ENCODE measurements around the gene DHX16.

The DHX16 gene

DNA sequence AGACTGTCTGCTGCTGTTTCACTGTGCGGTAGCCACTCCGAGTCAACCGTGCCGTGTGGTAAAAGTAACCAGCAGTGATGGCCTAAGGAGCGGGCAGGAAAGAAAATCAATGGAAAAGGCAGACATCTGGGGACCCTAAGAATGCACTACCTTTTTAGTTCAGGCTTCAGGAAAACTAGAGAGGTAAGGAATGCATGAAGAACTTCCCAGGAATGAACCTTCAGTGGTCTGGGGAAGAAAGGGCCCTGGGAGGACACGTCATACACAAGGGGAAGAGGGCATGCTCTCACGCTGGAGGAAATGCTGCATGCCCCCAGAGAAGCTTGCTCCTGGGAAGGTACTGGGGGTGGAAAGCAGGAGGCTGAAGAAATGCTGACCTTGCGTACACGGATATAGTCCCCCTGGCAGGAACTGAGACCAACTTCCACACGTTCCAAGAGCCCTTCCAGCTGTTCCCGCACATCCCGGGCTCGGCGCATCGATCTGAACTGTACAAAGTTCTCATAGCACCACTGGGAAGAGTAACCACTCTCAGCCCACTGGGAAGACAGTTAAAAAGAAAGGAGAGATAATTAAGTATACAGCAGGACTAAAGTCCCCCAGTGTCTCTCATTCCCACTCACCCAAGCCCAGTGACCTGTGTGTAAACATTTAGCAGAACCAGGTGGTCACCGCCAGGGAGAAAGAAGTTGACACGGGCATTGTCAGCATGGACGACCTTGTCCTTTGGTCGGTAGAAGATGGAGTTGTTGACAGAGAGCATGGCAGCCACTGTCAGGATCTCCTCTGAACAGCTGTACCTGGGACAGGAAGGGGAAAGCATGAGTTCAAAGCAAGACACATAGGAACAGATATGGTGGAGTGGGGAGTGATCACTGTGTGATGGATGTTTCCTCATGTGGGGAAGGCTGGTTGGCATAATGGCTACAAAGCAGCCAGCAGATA is 17.7 kb downstream of the DHX16 start:
- 95 to 96% methylated on average over 19 of the region's 19 CpGs for WGBS, 2 experiments

DNA sequence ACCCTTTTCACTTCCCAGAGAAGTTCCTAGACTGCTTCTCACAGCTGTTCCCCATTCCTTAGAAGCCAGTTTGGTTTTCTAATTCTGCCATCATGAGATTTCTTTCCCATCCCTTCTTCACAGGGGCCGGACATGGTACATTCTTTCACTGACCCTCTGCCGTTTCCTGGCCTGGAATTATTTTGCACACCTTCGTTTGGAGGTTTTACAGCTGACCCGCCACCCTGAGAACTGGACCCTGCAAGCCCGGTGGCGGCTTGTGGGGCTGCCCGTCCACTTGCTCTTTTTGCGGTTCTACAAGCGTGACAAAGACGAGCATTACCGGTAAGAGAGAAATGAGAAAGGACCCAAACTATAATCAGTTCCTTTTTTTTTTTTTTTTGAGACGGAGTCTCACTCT is 21.7 kb downstream of the DHX16 start:
- Histone ChIP-seq H3K27me3 (ENCODE audit: control insufficient read depth, insufficient read depth, low read length, poor library complexity, severe bottlenecking) (no peaks in the 10 kb centered on the region), H3K27ac (ENCODE audit: insufficient read depth, low read depth, low read length, poor library complexity, severe bottlenecking) (no peak overlapping the region), H3K36me3 (ENCODE audit: control insufficient read depth, insufficient read depth, low read length) (peaks cover 42% of the 10 kb centered on the region), H3K9me3 (ENCODE audit: control insufficient read depth, low read length) (no peaks in the 10 kb centered on the region), H3K4me1 (ENCODE audit: control insufficient read depth, insufficient read depth, low read length) (peaks cover 4% of the 10 kb centered on the region), H3K4me3 (ENCODE audit: insufficient read depth, low read depth, low read length) (no peak overlapping the region)
- 90 to 93% methylated on average over 12 of the region's 12 CpGs for WGBS, 2 experiments

More for the DNA sequence above, 17.7 kb downstream of the DHX16 start:
- H3K9me3 ChIP-seq (ENCODE audit: control insufficient read depth, low read length): no peaks in the 10 kb centered on the region
- peaks cover 53% of the 10 kb centered on the region for H3K36me3 ChIP-seq (ENCODE audit: control insufficient read depth, insufficient read depth, low read length)
- H3K27me3 ChIP-seq (ENCODE audit: control insufficient read depth, insufficient read depth, low read length, poor library complexity, severe bottlenecking): no peaks in the 10 kb centered on the region
- H3K4me1 ChIP-seq (ENCODE audit: control insufficient read depth, insufficient read depth, low read length): no peaks in the 10 kb centered on the region
- no peak overlapping the region for H3K27ac ChIP-seq (ENCODE audit: insufficient read depth, low read depth, low read length, poor library complexity, severe bottlenecking)
- H3K4me3 ChIP-seq (ENCODE audit: insufficient read depth, low read depth, low read length): no peak overlapping the region

DNA sequence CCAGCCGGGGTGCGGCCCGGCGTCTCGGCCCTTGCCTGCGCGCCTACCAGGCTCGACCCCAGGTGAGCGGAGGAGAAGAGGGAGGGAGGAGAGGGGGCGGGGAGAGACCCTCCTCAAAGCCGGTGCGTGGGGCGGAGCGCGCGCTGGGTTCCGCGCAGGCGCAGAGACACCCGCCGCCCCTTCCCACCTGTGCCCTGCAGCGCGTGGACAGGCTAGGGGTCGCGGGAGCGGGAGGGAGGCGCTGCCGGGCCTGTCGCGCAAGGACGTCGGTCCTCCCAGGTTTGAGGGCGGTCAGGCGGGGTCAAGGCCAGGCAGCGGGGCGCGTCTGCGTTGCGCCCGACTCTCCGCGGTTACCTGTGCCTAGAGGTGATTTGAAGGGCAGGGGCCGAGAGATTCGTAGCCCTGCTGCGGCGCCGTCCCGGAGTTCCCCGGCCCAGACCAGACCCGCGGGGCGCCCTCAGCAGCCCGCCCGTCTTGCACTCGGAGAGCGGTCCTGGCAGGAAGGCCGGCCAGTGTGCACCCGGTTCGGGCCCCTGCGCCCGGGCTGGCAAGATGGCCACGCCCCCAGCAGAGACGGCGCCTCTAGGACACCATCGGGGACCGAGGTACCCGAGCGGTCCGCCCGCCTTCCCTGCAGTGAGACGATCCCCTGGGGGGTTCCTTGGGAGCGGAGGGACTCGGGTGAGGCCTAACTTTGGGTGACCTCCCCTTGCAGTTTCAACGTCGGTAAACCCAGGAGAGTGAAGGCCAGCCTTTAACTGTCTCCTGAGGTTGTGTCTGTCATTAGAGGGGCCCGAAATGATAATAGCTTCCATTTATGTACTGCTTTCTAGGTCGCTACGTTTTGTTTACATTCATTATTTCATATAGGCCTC is 25.3 kb downstream of the DHX16 start:
- H3K4me1 ChIP-seq (ENCODE audit: control insufficient read depth, insufficient read depth, low read length): peaks cover 4% of the 10 kb centered on the region
- H3K27me3 ChIP-seq (ENCODE audit: control insufficient read depth, insufficient read depth, low read length, poor library complexity, severe bottlenecking): no peaks in the 10 kb centered on the region
- 1% methylated on average over 76 to 78 of the region's 78 CpGs for WGBS, 2 experiments
- H3K9me3 ChIP-seq (ENCODE audit: control insufficient read depth, low read length): no peaks in the 10 kb centered on the region
- H3K27ac ChIP-seq (ENCODE audit: insufficient read depth, low read depth, low read length, poor library complexity, severe bottlenecking): peak overlapping the region; percentile 18
- peak overlapping the region; percentile 98 for H3K4me3 ChIP-seq (ENCODE audit: insufficient read depth, low read depth, low read length)
- H3K36me3 ChIP-seq (ENCODE audit: control insufficient read depth, insufficient read depth, low read length): peaks cover 34% of the 10 kb centered on the region

DNA sequence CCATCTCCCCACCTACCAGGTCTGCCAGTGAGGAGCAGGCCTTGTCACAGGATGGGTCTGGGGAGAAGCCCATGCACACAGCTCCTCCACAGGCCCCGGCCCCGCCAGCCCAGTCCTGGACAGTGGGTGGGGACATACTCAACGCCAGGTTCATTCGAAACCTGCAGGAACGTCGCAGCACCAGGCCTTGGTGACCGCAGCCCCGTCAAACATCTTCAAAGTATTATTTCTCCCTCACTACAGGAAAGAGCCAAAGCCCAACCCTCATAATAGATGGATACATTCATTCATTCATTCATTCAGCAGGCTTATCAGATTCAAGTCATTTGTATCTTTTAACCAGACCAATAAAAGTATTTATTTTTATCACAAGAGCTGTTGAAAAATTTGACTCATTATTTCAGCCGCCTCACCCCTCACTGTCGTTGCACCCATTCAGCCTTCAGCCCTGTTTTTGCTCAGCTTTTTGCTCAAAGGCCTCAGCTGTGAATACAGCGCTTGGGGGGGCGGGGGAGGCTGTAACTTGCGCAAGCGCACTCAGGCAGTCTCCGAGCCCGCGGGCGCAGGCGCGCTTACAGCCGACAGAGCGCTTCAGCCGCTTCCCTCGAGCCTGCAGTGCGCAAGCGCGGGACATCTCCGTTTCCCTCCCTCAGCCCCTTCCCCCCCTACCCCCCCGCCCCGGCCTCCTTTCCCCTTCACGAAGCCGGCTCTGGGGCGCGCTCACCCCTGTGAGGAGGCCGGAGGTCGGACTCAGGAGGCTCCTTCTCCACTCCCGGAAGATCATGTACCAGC is 26.2 kb downstream of the DHX16 start, which contains the start of gene C6orf136:
TSS of gene C6orf136 (plus strand) at position 684 of the 792 bp plus-strand sequence. CDS start at position 783, 99 bp downstream.
- H3K27me3 ChIP-seq (ENCODE audit: control insufficient read depth, insufficient read depth, low read length, poor library complexity, severe bottlenecking): no peaks in the 10 kb centered on the region
- H3K36me3 ChIP-seq (ENCODE audit: control insufficient read depth, insufficient read depth, low read length): peaks cover 25% of the 10 kb centered on the region
- no peaks in the 10 kb centered on the region for H3K9me3 ChIP-seq (ENCODE audit: control insufficient read depth, low read length)
- peaks cover 4% of the 10 kb centered on the region for H3K4me1 ChIP-seq (ENCODE audit: control insufficient read depth, insufficient read depth, low read length)
- H3K4me3 ChIP-seq (ENCODE audit: insufficient read depth, low read depth, low read length): peak within 1 kb of the TSS; percentile 98
- WGBS, 2 experiments: 12 to 15% methylated on average over 35 to 36 of the region's 37 CpGs
- H3K27ac ChIP-seq (ENCODE audit: insufficient read depth, low read depth, low read length, poor library complexity, severe bottlenecking): peak within 1 kb of the TSS; percentile 18

DNA sequence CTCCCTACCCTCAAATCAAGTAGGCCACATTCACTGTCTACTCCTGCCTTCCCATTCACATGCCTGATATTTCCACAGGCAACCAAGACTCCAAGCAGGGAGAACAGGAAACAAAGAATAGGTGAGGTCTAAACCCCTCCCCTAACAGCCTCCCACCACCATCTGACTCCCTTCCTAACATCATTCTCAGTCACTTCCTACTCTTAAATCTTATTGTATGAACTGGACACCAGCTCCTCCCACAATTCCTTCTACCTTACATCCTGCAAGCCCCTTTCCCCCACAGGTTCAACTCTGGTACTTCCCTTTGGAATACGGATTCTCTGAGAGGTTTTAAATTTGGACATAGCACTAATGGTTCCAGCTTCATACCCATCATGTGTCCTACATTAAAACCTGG is 26.8 kb downstream of the DHX16 start:
- WGBS, 2 experiments: 84 to 91% methylated on average over 1 of the region's 1 CpG
- no peak overlapping the region for H3K27ac ChIP-seq (ENCODE audit: insufficient read depth, low read depth, low read length, poor library complexity, severe bottlenecking)
- H3K36me3 ChIP-seq (ENCODE audit: control insufficient read depth, insufficient read depth, low read length): peaks cover 22% of the 10 kb centered on the region
- no peaks in the 10 kb centered on the region for H3K9me3 ChIP-seq (ENCODE audit: control insufficient read depth, low read length)
- no peaks in the 10 kb centered on the region for H3K27me3 ChIP-seq (ENCODE audit: control insufficient read depth, insufficient read depth, low read length, poor library complexity, severe bottlenecking)
- H3K4me1 ChIP-seq (ENCODE audit: control insufficient read depth, insufficient read depth, low read length): peaks cover 4% of the 10 kb centered on the region
- H3K4me3 ChIP-seq (ENCODE audit: insufficient read depth, low read depth, low read length): no peak overlapping the region

DNA sequence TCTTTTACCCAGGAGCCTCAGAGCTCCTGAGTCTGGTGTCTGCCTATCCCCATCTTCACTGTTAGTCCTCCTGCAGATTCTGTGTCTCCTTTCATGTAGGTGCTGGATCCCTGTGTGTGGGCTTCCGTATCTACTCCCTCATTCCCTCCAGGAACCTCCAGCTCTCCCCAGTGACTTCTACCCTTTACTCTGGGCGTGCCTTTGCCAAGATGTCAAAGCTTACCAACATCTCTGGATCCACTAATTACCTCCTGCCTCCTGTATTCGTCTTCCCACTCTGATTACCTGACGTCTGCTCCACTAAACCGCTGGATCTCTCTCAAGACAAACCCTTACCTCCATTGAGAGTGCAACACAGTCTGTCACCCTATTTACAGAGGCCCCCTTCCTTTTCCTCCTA is 28.0 kb downstream of the DHX16 start:
- Histone ChIP-seq H3K4me1 (ENCODE audit: control insufficient read depth, insufficient read depth, low read length) (peaks cover 4% of the 10 kb centered on the region), H3K27me3 (ENCODE audit: control insufficient read depth, insufficient read depth, low read length, poor library complexity, severe bottlenecking) (no peaks in the 10 kb centered on the region), H3K36me3 (ENCODE audit: control insufficient read depth, insufficient read depth, low read length) (peaks cover 32% of the 10 kb centered on the region), H3K9me3 (ENCODE audit: control insufficient read depth, low read length) (no peaks in the 10 kb centered on the region), H3K27ac (ENCODE audit: insufficient read depth, low read depth, low read length, poor library complexity, severe bottlenecking) (no peak overlapping the region), H3K4me3 (ENCODE audit: insufficient read depth, low read depth, low read length) (no peak overlapping the region)
- 92% methylated on average over 5 of the region's 5 CpGs for WGBS, 2 experiments

DNA sequence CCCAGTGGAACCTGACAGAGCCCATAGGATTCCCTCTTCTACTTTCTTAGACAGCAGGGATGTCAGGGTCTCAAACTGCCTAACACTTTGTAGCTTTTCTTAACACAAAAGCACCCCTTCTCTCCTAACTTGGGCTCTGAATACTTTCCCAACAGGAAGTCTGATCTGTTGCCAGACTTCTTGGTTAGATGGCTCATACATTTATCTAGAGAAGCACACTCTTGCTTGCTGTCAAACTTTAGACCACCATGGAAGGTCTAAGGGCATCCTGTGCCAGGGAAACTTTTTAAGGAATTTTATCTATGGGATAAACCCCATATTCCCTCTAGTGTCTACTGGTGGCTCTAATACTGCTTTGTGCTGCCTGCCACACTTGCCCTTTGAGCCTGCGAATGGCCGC is 29.1 kb downstream of the DHX16 start:
- Histone ChIP-seq H3K4me1 (ENCODE audit: control insufficient read depth, insufficient read depth, low read length) (peaks cover 4% of the 10 kb centered on the region), H3K27me3 (ENCODE audit: control insufficient read depth, insufficient read depth, low read length, poor library complexity, severe bottlenecking) (no peaks in the 10 kb centered on the region), H3K27ac (ENCODE audit: insufficient read depth, low read depth, low read length, poor library complexity, severe bottlenecking) (no peak overlapping the region), H3K36me3 (ENCODE audit: control insufficient read depth, insufficient read depth, low read length) (peaks cover 33% of the 10 kb centered on the region), H3K9me3 (ENCODE audit: control insufficient read depth, low read length) (no peaks in the 10 kb centered on the region), H3K4me3 (ENCODE audit: insufficient read depth, low read depth, low read length) (no peak overlapping the region)
- WGBS, 2 experiments: 94% methylated on average over 2 of the region's 2 CpGs

DNA sequence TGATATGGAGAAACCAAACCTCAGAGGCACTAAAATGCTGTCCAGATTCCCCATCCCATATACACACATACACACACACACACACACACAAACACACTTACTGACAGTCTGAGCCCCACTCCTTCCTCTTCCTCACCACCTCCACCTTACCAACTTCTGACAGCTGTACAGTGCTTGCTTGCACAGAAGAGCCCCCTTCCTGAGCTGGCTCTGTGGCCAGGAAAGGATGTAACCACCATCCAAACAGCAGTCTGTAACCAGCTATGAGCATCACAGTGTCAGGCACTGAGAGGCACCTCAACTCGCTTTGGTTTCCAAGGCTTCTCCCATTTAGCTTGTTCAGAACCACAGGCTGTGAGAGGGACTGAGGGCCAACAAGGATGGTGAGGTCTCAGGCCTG is 31.8 kb downstream of the DHX16 start:
- Histone ChIP-seq H3K4me3 (ENCODE audit: insufficient read depth, low read depth, low read length) (no peak overlapping the region), H3K9me3 (ENCODE audit: control insufficient read depth, low read length) (no peaks in the 10 kb centered on the region), H3K27ac (ENCODE audit: insufficient read depth, low read depth, low read length, poor library complexity, severe bottlenecking) (no peak overlapping the region), H3K27me3 (ENCODE audit: control insufficient read depth, insufficient read depth, low read length, poor library complexity, severe bottlenecking) (no peaks in the 10 kb centered on the region), H3K4me1 (ENCODE audit: control insufficient read depth, insufficient read depth, low read length) (no peaks in the 10 kb centered on the region), H3K36me3 (ENCODE audit: control insufficient read depth, insufficient read depth, low read length) (peaks cover 36% of the 10 kb centered on the region)
- 94 to 96% methylated on average over 1 of the region's 1 CpG for WGBS, 2 experiments

DNA sequence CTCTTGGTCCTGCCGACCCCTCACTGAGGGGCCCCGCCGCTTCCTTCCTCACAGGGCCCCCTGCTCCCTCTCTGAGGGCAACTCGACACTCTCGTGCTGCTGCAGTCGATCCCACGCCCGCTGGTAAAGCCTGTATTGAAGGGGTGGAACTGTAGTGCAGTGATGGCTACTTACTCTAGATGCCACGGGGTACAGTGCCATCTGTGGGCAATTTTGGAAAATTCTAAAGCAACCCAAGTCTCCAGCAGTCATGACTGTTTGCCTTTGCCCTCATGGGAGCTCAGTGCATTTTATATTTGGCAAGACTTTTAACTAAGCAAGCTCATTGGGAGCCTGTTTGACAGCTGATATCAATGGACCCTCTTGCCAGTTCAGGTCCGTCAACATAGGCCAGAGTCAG is 32.3 kb downstream of the DHX16 start:
- 95 to 96% methylated on average over 10 of the region's 10 CpGs for WGBS, 2 experiments
- H3K27me3 ChIP-seq (ENCODE audit: control insufficient read depth, insufficient read depth, low read length, poor library complexity, severe bottlenecking): no peaks in the 10 kb centered on the region
- H3K9me3 ChIP-seq (ENCODE audit: control insufficient read depth, low read length): no peaks in the 10 kb centered on the region
- peaks cover 36% of the 10 kb centered on the region for H3K36me3 ChIP-seq (ENCODE audit: control insufficient read depth, insufficient read depth, low read length)
- no peak overlapping the region for H3K4me3 ChIP-seq (ENCODE audit: insufficient read depth, low read depth, low read length)
- H3K4me1 ChIP-seq (ENCODE audit: control insufficient read depth, insufficient read depth, low read length): no peaks in the 10 kb centered on the region
- no peak overlapping the region for H3K27ac ChIP-seq (ENCODE audit: insufficient read depth, low read depth, low read length, poor library complexity, severe bottlenecking)

Measured in ectodermal cell (in vitro differentiated cells).